Non-pigmented ciliary epithelial cell (primary cell): ENCODE data around the gene IPCEF1.
"Not testable (repeated sequence)": the region's sequence is repeated elsewhere in the genome, so short reads cannot be mapped to it uniquely, and the experiment has no call there.

ENCODE experiments used
- DNase-seq: peaks from one replicate; pipeline ENCODE4 v3.0.0-alpha.2; 2010; ENCODE audit warnings: low read depth

IPCEF1 gene

DNA sequence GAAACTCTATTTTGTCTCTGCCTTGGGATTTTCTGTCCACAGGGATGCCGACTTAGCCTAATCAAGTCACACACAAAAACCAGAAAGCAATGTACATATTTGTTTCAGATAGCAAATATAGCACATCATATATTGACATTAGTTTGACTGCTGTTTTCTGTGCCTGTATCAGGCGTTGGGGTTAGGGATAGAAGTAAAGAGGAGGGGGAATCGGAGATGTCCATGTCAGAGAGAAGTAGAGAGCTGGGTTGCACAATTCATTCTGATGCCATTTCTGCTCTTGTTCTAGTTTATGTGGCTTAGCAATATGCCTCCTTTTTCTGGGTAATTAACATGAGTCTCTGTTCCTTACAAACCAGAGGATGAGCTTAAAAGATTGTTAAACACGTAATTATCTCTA is 14.7 kb upstream of the IPCEF1 start:
- DNase-seq = no peak

- no peak for DNase-seq
Measured at GRCh38 chr6:154370545-154370944, 13.9 kb upstream of the IPCEF1 start.

GRCh38 chr6:154367839-154368695 is 11.5 kb upstream of the IPCEF1 start:
- DNase-seq = no peak

DNA sequence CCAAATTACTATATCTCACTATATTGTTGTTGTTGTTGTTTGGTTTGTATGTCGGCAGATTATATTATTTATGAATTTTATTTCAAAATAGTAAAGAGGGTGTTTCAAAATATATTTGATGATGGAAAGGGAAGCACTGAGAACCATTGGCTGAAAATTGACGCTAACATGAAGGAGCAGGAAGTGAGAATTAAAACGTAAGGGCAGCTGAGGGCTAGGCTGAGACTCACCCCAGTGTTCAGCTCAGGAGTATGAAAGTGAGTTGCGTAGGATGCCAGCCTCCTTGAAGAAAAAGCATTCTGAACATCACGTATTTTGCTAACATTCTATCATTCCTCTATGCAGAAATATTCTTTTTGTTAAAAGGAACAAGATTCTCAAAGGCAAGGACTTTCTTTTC is 10.7 kb upstream of the IPCEF1 start:
- no peak for DNase-seq

GRCh38 chr6:154363821-154364220 is 7.2 kb upstream of the IPCEF1 start:
- DNase-seq = no peak

DNA sequence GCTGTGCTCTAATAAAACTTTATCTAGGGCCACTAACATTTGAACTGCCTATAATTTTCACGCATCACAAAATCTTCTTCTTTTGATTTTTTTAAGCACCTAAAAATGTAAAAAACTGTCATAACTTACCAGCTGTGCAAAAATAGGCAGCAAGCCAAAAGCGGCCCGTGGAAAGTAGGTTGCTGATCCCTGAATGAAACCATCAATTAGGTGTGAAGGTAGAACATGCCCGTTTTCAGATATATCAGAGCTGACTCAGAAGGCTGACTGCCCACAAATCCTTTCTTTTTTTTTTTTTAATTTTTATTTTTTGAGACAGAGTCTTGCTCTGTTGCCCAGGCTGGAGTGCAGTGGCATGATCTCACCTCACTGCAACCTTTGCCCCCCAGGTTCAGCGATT is 4.9 kb upstream of the IPCEF1 start:
- no peak for DNase-seq

DNA sequence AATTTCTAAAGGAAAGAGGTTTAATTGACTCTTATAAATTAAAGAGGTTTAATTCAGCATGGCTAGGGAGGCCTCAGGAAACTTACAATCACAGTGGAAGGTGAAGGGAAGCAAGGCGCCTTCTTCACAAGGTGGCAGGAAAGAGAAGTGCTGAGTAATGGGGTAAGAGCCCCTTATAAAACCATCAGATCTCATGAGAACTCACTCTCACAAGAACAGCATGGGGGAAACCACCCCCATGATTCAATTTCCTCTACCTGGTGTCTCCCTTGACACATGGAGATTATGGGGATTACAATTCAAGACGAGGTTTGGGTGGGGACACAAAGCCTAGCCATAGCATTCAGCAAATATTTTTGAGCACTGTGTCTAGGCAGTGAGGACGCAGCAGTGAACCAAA is 3.9 kb upstream of the IPCEF1 start:
- no peak for DNase-seq

GRCh38 chr6:154359679-154360078 is 3.1 kb upstream of the IPCEF1 start:
- DNase-seq = no peak

GRCh38 chr6:154359161-154359574 is 2.6 kb upstream of the IPCEF1 start:
- no peak for DNase-seq

- DNase-seq = no peak
Measured at GRCh38 chr6:154358019-154358545, 1.5 kb upstream of the IPCEF1 start.

- no peak for DNase-seq
Measured at GRCh38 chr6:154356113-154356512, 490 bp downstream of the IPCEF1 start.

GRCh38 chr6:154354265-154354777 is 2.3 kb downstream of the IPCEF1 start:
- DNase-seq = no peak

- no peak for DNase-seq
Measured at GRCh38 chr6:154353626-154354025, 3.0 kb downstream of the IPCEF1 start.

GRCh38 chr6:154352898-154353585 is 3.6 kb downstream of the IPCEF1 start:
- DNase-seq = no peak

DNA sequence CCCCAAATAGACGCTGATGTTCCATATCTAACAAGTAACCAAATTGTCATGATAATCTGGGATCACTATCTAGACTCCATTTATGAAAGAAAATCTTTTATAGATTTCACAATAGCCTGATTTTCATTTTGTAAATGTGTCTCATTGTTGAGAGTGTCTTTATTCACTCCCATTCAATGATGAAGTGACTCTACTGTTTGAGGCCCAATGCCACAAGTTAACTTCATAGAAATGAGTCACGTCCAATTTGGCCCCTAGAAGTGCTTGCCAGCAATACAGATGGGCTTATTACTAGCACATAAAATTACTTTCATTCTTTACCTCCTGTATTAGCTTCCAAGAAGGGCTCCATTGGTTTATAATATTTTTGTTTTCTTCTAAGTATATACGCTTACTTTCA is 6.3 kb downstream of the IPCEF1 start:
- DNase-seq = no peak

GRCh38 chr6:154347981-154348380 is 8.6 kb downstream of the IPCEF1 start:
- DNase-seq = no peak

GRCh38 chr6:154345811-154346210 is 10.8 kb downstream of the IPCEF1 start:
- DNase-seq = no peak

DNA sequence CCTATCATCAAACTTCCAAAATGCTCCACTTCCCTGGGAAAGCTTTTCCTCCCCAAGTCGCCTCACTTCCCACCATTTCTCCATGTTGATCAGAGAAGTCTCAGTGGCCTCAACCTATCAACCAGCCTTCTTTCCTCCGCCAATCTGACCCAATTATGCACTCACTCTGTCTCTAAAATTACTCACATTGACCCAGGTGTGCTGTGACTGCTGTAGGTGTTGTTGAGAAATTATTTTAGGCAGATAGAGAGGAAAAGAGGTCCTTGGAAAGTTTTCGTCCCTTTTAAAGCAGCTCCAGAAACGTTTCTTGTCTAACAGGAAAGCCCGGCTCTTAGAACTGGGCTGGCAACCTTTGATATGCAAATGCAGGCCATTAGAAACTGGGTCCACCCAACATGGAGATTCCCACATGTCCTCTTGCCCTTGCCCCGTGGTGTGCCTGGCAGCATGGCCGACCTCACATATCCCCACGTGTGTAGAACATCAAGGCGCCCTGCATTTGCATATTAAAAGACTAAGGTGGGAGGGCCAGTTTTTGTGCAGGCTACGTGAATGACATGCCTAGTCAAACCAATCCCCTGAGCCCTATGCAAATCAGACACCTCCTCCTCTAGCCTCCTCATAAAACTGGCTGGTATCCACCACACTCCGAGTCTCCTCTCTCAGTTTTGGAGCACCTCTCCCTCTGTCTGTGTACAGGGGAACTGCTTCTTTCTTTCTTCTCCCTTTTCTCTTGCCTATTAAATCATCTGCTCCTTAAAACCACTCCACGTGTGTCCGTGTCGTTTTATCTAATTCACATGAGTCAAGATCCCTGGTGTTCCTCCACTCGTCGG is 12.9 kb downstream of the IPCEF1 start:
- no peak for DNase-seq

DNA sequence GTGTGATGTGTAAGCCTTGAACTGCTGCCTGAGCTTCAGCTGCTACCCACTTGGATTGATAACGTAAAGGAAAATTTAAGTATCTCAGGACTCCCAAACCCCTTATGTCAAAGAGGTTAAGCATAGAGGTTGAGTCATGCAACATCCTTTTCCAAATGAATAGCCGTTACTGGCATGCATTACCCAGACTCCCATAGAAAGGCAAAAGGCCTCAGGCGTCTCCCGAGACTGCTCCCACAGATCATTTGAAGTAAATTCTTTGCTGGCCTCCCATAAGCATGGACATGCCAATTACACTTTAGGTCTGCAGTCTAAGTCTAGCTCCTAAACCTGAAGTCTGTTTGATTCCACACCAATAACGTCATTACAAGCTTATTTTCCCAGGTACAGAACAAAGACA is 14.7 kb downstream of the IPCEF1 start:
- DNase-seq = no peak

- DNase-seq = no peak
Measured at GRCh38 chr6:154341336-154341735, 15.3 kb downstream of the IPCEF1 start.

- no peak for DNase-seq
Measured at GRCh38 chr6:154337406-154338005, 19.1 kb downstream of the IPCEF1 start.

- not testable (repeated sequence) for DNase-seq
Measured at GRCh38 chr6:154334147-154334546, 22.5 kb downstream of the IPCEF1 start.
